Tibial nerve (tissue), 3 donors: ENCODE data around the gene ZNF541.

ENCODE experiments used
- POLR2A ChIP-seq, 2 donors: fragments of 450-650 bp; IDR thresholded peaks; one replicate each; pipeline ENCODE4 v1.6.1; 2017; ENCODE audit warnings: antibody characterized with exemption in 2 of 2, mild to moderate bottlenecking in 2 of 2, moderate library complexity in 2 of 2
- TF ChIP-seq, protein P1 (sequence below), 5 experiments: fragments of 200-600 bp in 3 of 5; fragments of 450-650 bp in 2 of 5; sonication (generic) in 3 of 5; IDR thresholded peaks; one replicate each; pipeline ENCODE4 v1.5.1; 2016 to 2019; ENCODE audit warnings: antibody characterized with exemption in 5 of 5, mild to moderate bottlenecking in 3 of 5, moderate library complexity in 2 of 5

DNA sequence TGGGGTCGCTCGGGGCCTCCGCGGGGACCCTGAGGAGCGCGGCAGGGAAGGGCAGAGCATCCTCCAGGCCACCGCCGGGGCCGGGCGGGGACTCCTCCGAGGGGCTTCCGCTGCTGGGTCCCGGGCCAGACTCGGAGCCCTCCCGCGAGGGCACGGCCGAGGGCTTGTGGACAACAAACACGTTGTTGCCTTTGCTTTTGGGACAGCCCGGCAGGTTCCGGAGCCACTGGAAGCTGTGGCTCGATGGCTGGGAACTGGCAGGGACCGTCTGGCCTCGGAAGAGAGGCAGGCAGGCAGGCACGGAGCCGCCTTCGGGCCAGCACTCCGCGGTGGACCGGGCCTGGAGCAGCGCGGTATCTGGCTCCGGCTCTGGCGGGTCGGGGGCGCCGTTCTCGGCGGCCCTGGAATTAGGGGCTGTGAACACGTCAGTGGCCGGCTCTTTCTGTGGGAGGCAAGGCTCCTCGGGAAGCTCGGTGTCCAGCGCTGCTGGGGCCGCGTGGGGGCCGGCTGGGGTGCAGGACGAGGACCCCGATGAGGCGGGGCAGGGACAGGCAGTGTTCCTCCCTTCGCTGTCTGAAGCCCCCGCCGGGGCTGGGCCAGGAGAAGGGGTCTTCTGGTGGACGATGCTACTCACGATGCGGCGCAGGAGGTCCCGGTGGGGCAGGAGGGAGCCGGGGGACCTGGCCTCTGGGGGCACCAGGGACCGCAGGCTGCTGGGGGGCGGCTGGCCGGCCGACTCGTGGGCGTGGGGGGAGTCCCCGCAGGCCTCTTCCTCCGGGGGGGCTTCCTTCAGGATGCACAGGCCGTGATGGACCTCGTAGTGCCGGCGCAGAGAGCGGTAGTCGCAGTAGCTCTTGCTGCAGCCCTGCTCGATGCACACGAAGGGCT, 27.6 kb downstream of the ZNF541 start:
- TF ChIP-seq, protein P1, sequence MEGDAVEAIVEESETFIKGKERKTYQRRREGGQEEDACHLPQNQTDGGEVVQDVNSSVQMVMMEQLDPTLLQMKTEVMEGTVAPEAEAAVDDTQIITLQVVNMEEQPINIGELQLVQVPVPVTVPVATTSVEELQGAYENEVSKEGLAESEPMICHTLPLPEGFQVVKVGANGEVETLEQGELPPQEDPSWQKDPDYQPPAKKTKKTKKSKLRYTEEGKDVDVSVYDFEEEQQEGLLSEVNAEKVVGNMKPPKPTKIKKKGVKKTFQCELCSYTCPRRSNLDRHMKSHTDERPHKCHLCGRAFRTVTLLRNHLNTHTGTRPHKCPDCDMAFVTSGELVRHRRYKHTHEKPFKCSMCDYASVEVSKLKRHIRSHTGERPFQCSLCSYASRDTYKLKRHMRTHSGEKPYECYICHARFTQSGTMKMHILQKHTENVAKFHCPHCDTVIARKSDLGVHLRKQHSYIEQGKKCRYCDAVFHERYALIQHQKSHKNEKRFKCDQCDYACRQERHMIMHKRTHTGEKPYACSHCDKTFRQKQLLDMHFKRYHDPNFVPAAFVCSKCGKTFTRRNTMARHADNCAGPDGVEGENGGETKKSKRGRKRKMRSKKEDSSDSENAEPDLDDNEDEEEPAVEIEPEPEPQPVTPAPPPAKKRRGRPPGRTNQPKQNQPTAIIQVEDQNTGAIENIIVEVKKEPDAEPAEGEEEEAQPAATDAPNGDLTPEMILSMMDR (IDR thresholded peaks at IDR 0.05) = no peak
- no peak for TF ChIP-seq POLR2A (IDR thresholded peaks at IDR 0.05)
